ENCODE results near the gene ZBTB48. TPM values are rescaled to one million over a fixed set of nuclear protein-coding genes. Genes with fewer than 3 reads are reported as not detected.

ZBTB48 gene
- total RNA-seq, 1 donor from 2014 or later = 20.0 TPM

- DNase-seq (ENCODE audit: low read depth) (no peak), FAIRE-seq (no peak)
- Mint-ChIP-seq H3K9me3 (ENCODE audit: unreplicated experiment) (peaks cover 4% of the 10 kb centered on the region), H3K36me3 (ENCODE audit: low read depth, unreplicated experiment) (no peaks in the 10 kb centered on the region), H3K4me3 (ENCODE audit: unreplicated experiment) (no peak overlapping the region), H3K27me3 (ENCODE audit: low read depth, unreplicated experiment) (peaks cover 33% of the 10 kb centered on the region), H3K4me1 (ENCODE audit: low read depth, unreplicated experiment) (peaks cover 10% of the 10 kb centered on the region), H3K27ac (ENCODE audit: unreplicated experiment) (no peak overlapping the region)
- Histone ChIP-seq H3K27ac (ENCODE audit: low read depth, low read length) (no peak overlapping the region), H3K9me3 (ENCODE audit: insufficient read depth, low read depth, low read length) (peaks cover 5% of the 10 kb centered on the region), H3K79me2 (ENCODE audit: insufficient read depth, low read length) (no peaks in the 10 kb centered on the region), H3K4me2 (ENCODE audit: low read length) (no peak overlapping the region), H3K27me3 (ENCODE audit: insufficient read depth, low read length) (peaks cover 3% of the 10 kb centered on the region), H3K4me1 (ENCODE audit: insufficient read depth, low read length) (no peaks in the 10 kb centered on the region), H3K36me3 (ENCODE audit: insufficient read depth, low read length) (no peaks in the 10 kb centered on the region), H3K9ac (ENCODE audit: low read length) (no peak overlapping the region), H3K4me3 (ENCODE audit: insufficient read depth, low read depth, low read length) (no peak overlapping the region), H2AFZ (ENCODE audit: low read depth, low read length) (no peak overlapping the region), H4K20me1 (ENCODE audit: insufficient read depth, low read length) (no peaks in the 10 kb centered on the region)
- TF ChIP-seq EZH2 (IDR thresholded peaks at IDR 0.05; ENCODE audit: insufficient read depth, low read length) (no peak), CTCF (IDR thresholded peaks at IDR 0.05; ENCODE audit: insufficient read depth, low read depth, low read length) (no peak)
These were observed 7.0 kb upstream of the ZBTB48 start for GRCh38 chr1:6572653-6573383.

GRCh38 chr1:6574025-6574620 lies 5.7 kb upstream of the ZBTB48 start:
- H3K79me2 ChIP-seq (ENCODE audit: insufficient read depth, low read length) = no peaks in the 10 kb centered on the region
- Mint-ChIP-seq H3K9me3 (ENCODE audit: unreplicated experiment) (no peaks in the 10 kb centered on the region), H3K4me1 (ENCODE audit: low read depth, unreplicated experiment) (peaks cover 18% of the 10 kb centered on the region), H3K4me3 (ENCODE audit: unreplicated experiment) (no peak overlapping the region), H3K27ac (ENCODE audit: unreplicated experiment) (no peak overlapping the region), H3K27me3 (ENCODE audit: low read depth, unreplicated experiment) (peaks cover 22% of the 10 kb centered on the region), H3K36me3 (ENCODE audit: low read depth, unreplicated experiment) (no peaks in the 10 kb centered on the region)
- no peak overlapping the region for H3K4me2 ChIP-seq (ENCODE audit: low read length)
- H3K9me3 ChIP-seq (ENCODE audit: insufficient read depth, low read depth, low read length) = peaks cover 5% of the 10 kb centered on the region
- H3K27ac ChIP-seq (ENCODE audit: low read depth, low read length) = no peak overlapping the region
- FAIRE-seq (no peak), DNase-seq (ENCODE audit: low read depth) (no peak)
- peaks cover 3% of the 10 kb centered on the region for H3K27me3 ChIP-seq (ENCODE audit: insufficient read depth, low read length)
- no peak overlapping the region for H3K9ac ChIP-seq (ENCODE audit: low read length)
- TF ChIP-seq CTCF (IDR thresholded peaks at IDR 0.05; ENCODE audit: insufficient read depth, low read depth, low read length) (no peak), EZH2 (IDR thresholded peaks at IDR 0.05; ENCODE audit: insufficient read depth, low read length) (no peak)
- no peak overlapping the region for H3K4me3 ChIP-seq (ENCODE audit: insufficient read depth, low read depth, low read length)
- H3K4me1 ChIP-seq (ENCODE audit: insufficient read depth, low read length) = no peaks in the 10 kb centered on the region
- no peak overlapping the region for H2AFZ ChIP-seq (ENCODE audit: low read depth, low read length)
- no peaks in the 10 kb centered on the region for H4K20me1 ChIP-seq (ENCODE audit: insufficient read depth, low read length)
- H3K36me3 ChIP-seq (ENCODE audit: insufficient read depth, low read length) = no peaks in the 10 kb centered on the region

DNA sequence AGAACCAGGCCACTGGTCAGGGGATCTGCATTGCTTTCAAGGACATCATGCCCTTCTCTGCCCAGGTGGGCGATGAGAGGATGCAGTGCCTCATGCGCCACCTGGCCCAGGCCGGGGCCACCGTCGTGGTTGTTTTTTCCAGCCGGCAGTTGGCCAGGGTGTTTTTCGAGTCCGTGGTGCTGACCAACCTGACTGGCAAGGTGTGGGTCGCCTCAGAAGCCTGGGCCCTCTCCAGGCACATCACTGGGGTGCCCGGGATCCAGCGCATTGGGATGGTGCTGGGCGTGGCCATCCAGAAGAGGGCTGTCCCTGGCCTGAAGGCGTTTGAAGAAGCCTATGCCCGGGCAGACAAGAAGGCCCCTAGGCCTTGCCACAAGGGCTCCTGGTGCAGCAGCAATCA lies 5.0 kb upstream of the ZBTB48 start:
- Histone ChIP-seq H4K20me1 (ENCODE audit: insufficient read depth, low read length) (no peaks in the 10 kb centered on the region), H2AFZ (ENCODE audit: low read depth, low read length) (no peak overlapping the region), H3K27me3 (ENCODE audit: insufficient read depth, low read length) (peaks cover 3% of the 10 kb centered on the region), H3K9ac (ENCODE audit: low read length) (no peak overlapping the region), H3K9me3 (ENCODE audit: insufficient read depth, low read depth, low read length) (peaks cover 5% of the 10 kb centered on the region), H3K4me1 (ENCODE audit: insufficient read depth, low read length) (peaks cover 5% of the 10 kb centered on the region), H3K4me3 (ENCODE audit: insufficient read depth, low read depth, low read length) (no peak overlapping the region), H3K4me2 (ENCODE audit: low read length) (no peak overlapping the region), H3K27ac (ENCODE audit: low read depth, low read length) (no peak overlapping the region), H3K36me3 (ENCODE audit: insufficient read depth, low read length) (no peaks in the 10 kb centered on the region), H3K79me2 (ENCODE audit: insufficient read depth, low read length) (no peaks in the 10 kb centered on the region)
- Mint-ChIP-seq H3K27ac (ENCODE audit: unreplicated experiment) (no peak overlapping the region), H3K4me3 (ENCODE audit: unreplicated experiment) (no peak overlapping the region), H3K27me3 (ENCODE audit: low read depth, unreplicated experiment) (peaks cover 16% of the 10 kb centered on the region), H3K36me3 (ENCODE audit: low read depth, unreplicated experiment) (no peaks in the 10 kb centered on the region), H3K4me1 (ENCODE audit: low read depth, unreplicated experiment) (peaks cover 22% of the 10 kb centered on the region), H3K9me3 (ENCODE audit: unreplicated experiment) (no peaks in the 10 kb centered on the region)
- FAIRE-seq = no peak
- no peak for TF ChIP-seq CTCF (IDR thresholded peaks at IDR 0.05; ENCODE audit: insufficient read depth, low read depth, low read length)
- TF ChIP-seq EZH2 (IDR thresholded peaks at IDR 0.05; ENCODE audit: insufficient read depth, low read length) = no peak
- DNase-seq (ENCODE audit: low read depth) = no peak

Measured in astrocyte (in vitro differentiated cells and primary cell).